SKM-1 (cell line): ENCODE data around the gene THEM5.

Experiments used
- DNase-seq: peaks from one replicate; lab custom pipeline; 2025; ENCODE audit not compliant: unreplicated experiment; lab: John Stamatoyannopoulos, UW

The THEM5 gene

GRCh38 chr1:151839457-151840403, 13.8 kb downstream of the THEM5 start, which contains the start of gene C2CD4D:
Gene C2CD4D (minus strand): TSS chr1:151839820. CDS start chr1:151838989, 831 bp downstream.
- DNase-seq, result no peak

GRCh38 chr1:151839082-151839412, 14.5 kb downstream of the THEM5 start:
- no peak for DNase-seq

- no peak for DNase-seq
These were observed 15.1 kb downstream of the THEM5 start for GRCh38 chr1:151838222-151839081.

GRCh38 chr1:151837884-151838221, 15.7 kb downstream of the THEM5 start:
- no peak for DNase-seq

- no peak for DNase-seq
These were observed 16.3 kb downstream of the THEM5 start for GRCh38 chr1:151837197-151837596.

- no peak for DNase-seq
These were observed 17.9 kb downstream of the THEM5 start for GRCh38 chr1:151835596-151835995.

GRCh38 chr1:151834239-151834638, 19.3 kb downstream of the THEM5 start:
- no peak for DNase-seq

GRCh38 chr1:151833172-151833900, 20.2 kb downstream of the THEM5 start:
- no peak for DNase-seq

GRCh38 chr1:151832318-151832980, 21.1 kb downstream of the THEM5 start:
- no peak for DNase-seq

- no peak for DNase-seq
These were observed 21.9 kb downstream of the THEM5 start, which contains the start of gene RORC for GRCh38 chr1:151831605-151832004. Gene RORC (minus strand): TSS chr1:151831802. CDS start chr1:151831764, 38 bp downstream.

- no peak for DNase-seq
These were observed 22.3 kb downstream of the THEM5 start for GRCh38 chr1:151831256-151831591.

- DNase-seq, result no peak
These were observed 23.5 kb downstream of the THEM5 start for GRCh38 chr1:151830055-151830454.

GRCh38 chr1:151829352-151830046, 24.0 kb downstream of the THEM5 start:
- no peak for DNase-seq

- no peak for DNase-seq
These were observed 24.6 kb downstream of the THEM5 start for GRCh38 chr1:151828921-151829320.

GRCh38 chr1:151827853-151828252, 25.7 kb downstream of the THEM5 start:
- DNase-seq, result no peak

GRCh38 chr1:151825751-151826660, 27.5 kb downstream of the THEM5 start:
- DNase-seq, result no peak

- no peak for DNase-seq
These were observed 28.3 kb downstream of the THEM5 start for GRCh38 chr1:151825204-151825603.

- DNase-seq, result no peak
These were observed 30.3 kb downstream of the THEM5 start for GRCh38 chr1:151823175-151823574.

GRCh38 chr1:151822404-151822803, 31.1 kb downstream of the THEM5 start:
- no peak for DNase-seq
